SU-DHL-6 (cell line): ENCODE results near the gene TSHZ3.

Experiments
- H2AFZ ChIP-seq: fragments of 200-600 bp; sonication (generic); 2 replicates; pipeline ENCODE4 v1.6.1; 2014; ENCODE audit warnings: low read depth, mild to moderate bottlenecking, moderate library complexity, mixed read lengths, antibody characterized with exemption, low read length; ENCODE audit not compliant: severe bottlenecking
- H3F3A ChIP-seq: fragments of 200-600 bp; shearing (Covaris generic); 2 replicates; pipeline ENCODE4 v1.6.0; 2016; ENCODE audit warnings: antibody characterized with exemption, mild to moderate bottlenecking; ENCODE audit not compliant: insufficient read depth
- H3K27ac ChIP-seq: fragments of 200-600 bp; sonication (generic); 2 replicates; pipeline ENCODE4 v1.5.1; 2016; ENCODE audit warnings: low read depth, mild to moderate bottlenecking, low read length, moderate library complexity, mixed read lengths
- H3K27me3 ChIP-seq: fragments of 200-600 bp; sonication (generic), shearing (Covaris generic); 2 replicates; pipeline ENCODE4 v1.6.0; 2014; ENCODE audit warnings: mild to moderate bottlenecking, low read length
- H3K36me3 ChIP-seq: fragments of 200-600 bp; sonication (generic); 2 replicates; pipeline ENCODE4 v1.6.1; 2014; ENCODE audit warnings: mild to moderate bottlenecking, low read length, mixed read lengths
- H3K4me2 ChIP-seq: fragments of 300-600, 200-600 bp; shearing (Covaris generic), sonication (generic); 2 replicates; pipeline ENCODE4 v1.6.0; 2014; ENCODE audit warnings: low read length, low read depth, mild to moderate bottlenecking; ENCODE audit not compliant: poor library complexity, severe bottlenecking
- H3K4me3 ChIP-seq: fragments of 200-600 bp; sonication (generic); 2 replicates; pipeline ENCODE4 v1.5.1; 2014; ENCODE audit warnings: antibody characterized with exemption, low read length, mild to moderate bottlenecking, mixed read lengths; ENCODE audit not compliant: insufficient read depth, poor library complexity, severe bottlenecking
- H3K79me2 ChIP-seq: fragments of 200-600 bp; sonication (generic); 2 replicates; pipeline ENCODE4 v1.6.1; 2014; ENCODE audit warnings: mild to moderate bottlenecking, low read length, moderate library complexity; ENCODE audit not compliant: insufficient read depth
- H3K9ac ChIP-seq: fragments of 200-600 bp; sonication (generic); 2 replicates; pipeline ENCODE4 v1.7.0; 2014; ENCODE audit warnings: mild to moderate bottlenecking, low read length
- H3K9me2 ChIP-seq: fragments of 200-600 bp; sonication (generic); replicated peaks from 2 replicates; pipeline ENCODE4 v1.6.1; 2014; ENCODE audit warnings: low read length; ENCODE audit not compliant: insufficient read depth
- H3K9me3 ChIP-seq: fragments of 200-600 bp; sonication (generic); 2 replicates; pipeline ENCODE4 v1.6.1; 2014; ENCODE audit warnings: low read length, mixed read lengths; ENCODE audit not compliant: insufficient read depth
- H4K20me1 ChIP-seq: fragments of 200-600 bp; sonication (generic); 2 replicates; pipeline ENCODE4 v1.6.1; 2014; ENCODE audit warnings: low read depth, mild to moderate bottlenecking, antibody characterized with exemption, low read length, moderate library complexity, mixed read lengths
- CTCF ChIP-seq: fragments of 200-600 bp; sonication (generic); IDR thresholded peaks from one replicate; pipeline ENCODE4 v1.5.1; 2017; ENCODE audit warnings: antibody characterized with exemption, mild to moderate bottlenecking, low read length, moderate library complexity; ENCODE audit not compliant: insufficient read depth, poor library complexity, severe bottlenecking
- EZH2phosphoT487 ChIP-seq: fragments of 200-600 bp; sonication (generic), shearing (Covaris generic); conservative IDR thresholded peaks from 2 replicates; pipeline ENCODE4 v1.6.1; 2018; ENCODE audit warnings: mild to moderate bottlenecking, antibody characterized with exemption, low read length, moderate library complexity, mixed read lengths

Gene TSHZ3

GRCh38 chr19:31351855-31352195 is 2.6 kb upstream of the TSHZ3 start:
- Histone ChIP-seq H3K27me3 (no peaks in the 10 kb centered on the region), H3K9me3 (no peaks in the 10 kb centered on the region), H3K27ac (no peak overlapping the region), H3K4me2 (no peak overlapping the region), H3K4me3 (no peak overlapping the region), H2AFZ (no peak overlapping the region), H3K9me2 (no peaks in the 10 kb centered on the region), H3K79me2 (no peaks in the 10 kb centered on the region), H4K20me1 (no peaks in the 10 kb centered on the region), H3K9ac (no peak overlapping the region), H3F3A (no peaks in the 10 kb centered on the region), H3K36me3 (no peaks in the 10 kb centered on the region)
- TF ChIP-seq EZH2phosphoT487 (no peak), CTCF (no peak)

GRCh38 chr19:31351056-31351854 is 2.0 kb upstream of the TSHZ3 start:
- H3K36me3 ChIP-seq: no peaks in the 10 kb centered on the region
- TF ChIP-seq EZH2phosphoT487: no peak
- TF ChIP-seq CTCF: no peak
- no peaks in the 10 kb centered on the region for H4K20me1 ChIP-seq
- no peak overlapping the region for H3K4me2 ChIP-seq
- no peak overlapping the region for H3K27ac ChIP-seq
- H3K9ac ChIP-seq: no peak overlapping the region
- no peak overlapping the region for H3K4me3 ChIP-seq
- H3F3A ChIP-seq: no peaks in the 10 kb centered on the region
- H3K9me2 ChIP-seq: no peaks in the 10 kb centered on the region
- H2AFZ ChIP-seq: no peak overlapping the region
- no peaks in the 10 kb centered on the region for H3K79me2 ChIP-seq
- H3K9me3 ChIP-seq: no peaks in the 10 kb centered on the region
- no peaks in the 10 kb centered on the region for H3K27me3 ChIP-seq

GRCh38 chr19:31350693-31351055 is 1.4 kb upstream of the TSHZ3 start:
- no peaks in the 10 kb centered on the region for H3F3A ChIP-seq
- no peak overlapping the region for H3K4me3 ChIP-seq
- no peaks in the 10 kb centered on the region for H4K20me1 ChIP-seq
- H3K9ac ChIP-seq: no peak overlapping the region
- no peaks in the 10 kb centered on the region for H3K9me2 ChIP-seq
- TF ChIP-seq EZH2phosphoT487: no peak
- TF ChIP-seq CTCF: no peak
- H3K79me2 ChIP-seq: no peaks in the 10 kb centered on the region
- no peak overlapping the region for H2AFZ ChIP-seq
- H3K9me3 ChIP-seq: no peaks in the 10 kb centered on the region
- no peak overlapping the region for H3K4me2 ChIP-seq
- H3K27me3 ChIP-seq: no peaks in the 10 kb centered on the region
- H3K27ac ChIP-seq: no peak overlapping the region
- no peaks in the 10 kb centered on the region for H3K36me3 ChIP-seq
